Renal cortical epithelial cell (primary cell): ENCODE results near the gene LAMA3. TPM values are rescaled to one million over a fixed set of nuclear protein-coding genes. Genes with fewer than 3 reads are reported as not detected.
A peak's percentile ranks its signal among the peaks of the same experiment; 100 is the strongest.

Experiments
- DNase-seq: peaks from one replicate; pipeline ENCODE4 v3.0.0-alpha.2; 2011; ENCODE audit warnings: low read depth
- total RNA-seq: library from RNA; depleted of rRNA; stranded (reverse); fragments of >200 nt; gene quantifications from 2 replicates; pipeline ENCODE4 v1.2.3, GENCODE V29; 2014

Gene LAMA3
- total RNA-seq, 1 donor from 2014 or later: 70.9 TPM

DNA sequence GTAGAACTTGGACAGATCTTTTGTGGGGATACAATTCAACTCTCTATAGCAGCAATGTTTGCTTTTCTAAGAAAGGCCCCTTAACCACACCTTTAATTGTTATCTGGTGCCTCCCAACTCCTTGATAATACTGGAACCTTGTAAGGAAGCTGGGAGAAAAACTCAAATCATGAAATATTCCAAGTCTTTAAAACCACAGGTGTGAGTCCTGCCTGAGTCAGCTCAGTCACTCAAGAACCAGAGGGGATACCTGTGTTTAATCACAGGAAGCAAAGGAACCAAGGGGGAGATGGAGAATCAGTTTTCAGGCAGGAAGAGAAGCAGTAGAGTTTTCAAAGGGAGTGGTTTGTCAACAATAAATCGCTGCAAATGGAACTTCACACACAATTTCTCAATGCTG is 159.9 kb downstream of the LAMA3 start:
- no peak for DNase-seq

GRCh38 chr18:23850215-23850614 is 161.0 kb downstream of the LAMA3 start:
- no peak for DNase-seq

DNA sequence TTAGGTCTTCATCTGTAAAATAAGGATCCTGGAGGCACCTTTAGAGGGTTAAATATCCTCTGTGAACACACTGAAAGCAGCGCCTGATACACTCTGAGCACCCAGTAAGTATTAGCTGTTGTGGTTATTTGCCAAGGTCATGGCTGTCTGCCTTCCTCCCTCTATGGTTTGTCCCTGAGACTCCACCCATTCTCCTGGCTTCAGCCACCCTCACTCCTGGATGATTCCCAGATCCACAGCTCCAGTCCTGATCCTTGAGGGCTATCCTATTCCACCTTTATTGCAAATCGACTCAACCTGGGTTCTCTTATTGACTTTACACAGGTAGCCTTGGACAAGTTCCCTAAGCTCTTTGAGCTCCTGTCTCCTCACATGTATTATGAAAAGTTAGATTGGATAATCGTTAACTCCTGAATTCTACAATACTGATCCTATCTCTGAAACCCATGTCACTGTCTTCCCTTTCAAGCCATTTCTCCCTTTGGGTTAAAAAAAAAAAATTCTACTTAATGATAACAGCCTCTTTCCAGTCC is 162.3 kb downstream of the LAMA3 start:
- no peak for DNase-seq

DNA sequence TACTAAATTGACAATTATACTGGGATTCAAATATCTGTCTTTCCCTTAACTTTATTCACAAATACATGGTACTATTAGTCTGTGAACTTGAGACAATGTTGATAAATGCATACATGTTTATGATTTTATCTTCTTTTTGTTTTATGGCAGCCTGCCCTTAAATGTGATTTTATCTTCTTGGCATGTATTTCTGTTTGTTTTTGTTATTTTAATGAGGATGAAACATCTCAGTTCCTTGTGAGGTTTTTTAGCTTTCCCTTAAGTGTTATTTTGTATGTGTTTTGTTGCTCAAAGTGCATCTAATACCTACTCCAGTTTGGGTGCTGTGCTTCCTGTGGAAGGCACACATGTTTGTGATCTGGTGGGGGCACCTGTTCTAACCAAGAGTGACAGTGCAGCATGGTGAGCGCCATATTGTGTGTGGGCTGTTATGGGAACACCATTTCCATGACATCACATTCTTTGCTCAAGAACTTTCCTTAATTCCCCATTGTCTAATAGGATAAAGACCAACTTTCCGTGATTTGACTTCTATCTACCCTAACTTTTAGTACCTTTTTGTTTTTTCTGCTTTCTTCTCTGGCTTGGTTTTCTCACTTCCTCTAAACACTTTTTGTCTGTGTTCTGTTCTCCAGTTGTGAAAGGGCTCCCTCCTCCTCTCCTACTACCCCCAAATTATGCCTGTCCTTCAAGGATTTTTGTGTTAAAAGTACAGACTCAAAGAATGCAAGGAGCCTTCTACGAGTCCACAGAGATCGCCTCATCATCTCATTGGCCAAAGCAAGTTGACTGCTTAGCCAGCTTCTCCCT is 163.2 kb downstream of the LAMA3 start:
- DNase-seq: no peak

DNA sequence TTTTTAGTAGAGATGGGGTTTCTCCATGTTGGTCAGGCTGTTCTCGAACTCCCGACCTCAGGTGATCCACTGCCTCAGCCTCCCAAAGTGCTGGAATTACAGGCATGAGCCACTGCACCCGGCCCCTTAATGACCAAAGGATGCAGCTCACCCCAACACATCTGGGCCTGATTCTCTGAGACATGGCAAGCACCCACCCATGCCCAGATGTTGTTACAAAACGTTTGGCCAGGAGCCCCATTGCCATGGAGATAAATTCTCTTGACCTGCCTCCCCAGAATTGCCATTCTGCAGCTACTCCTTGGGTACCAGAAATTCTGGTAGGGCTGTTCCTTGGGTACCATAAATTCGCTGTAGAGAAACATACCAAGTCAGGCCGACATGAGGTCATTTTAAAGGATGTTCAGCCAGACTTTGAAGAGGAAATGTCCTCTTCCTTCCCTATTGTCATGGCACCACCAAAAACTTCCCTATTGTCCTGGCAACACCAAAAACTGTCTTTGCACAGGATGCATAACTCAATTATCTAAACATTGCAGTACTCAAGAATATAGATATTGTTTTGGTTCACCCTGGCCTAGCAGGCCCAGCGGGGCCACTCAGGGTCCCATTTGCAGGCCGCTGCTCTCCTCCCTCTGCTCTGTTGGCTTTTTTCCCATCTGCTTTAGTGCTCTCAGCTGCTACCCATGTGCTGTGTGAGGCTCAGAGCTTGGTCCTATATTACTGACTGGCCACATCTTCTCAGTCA is 164.4 kb downstream of the LAMA3 start:
- no peak for DNase-seq

GRCh38 chr18:23855721-23856120 is 166.5 kb downstream of the LAMA3 start:
- no peak for DNase-seq

DNA sequence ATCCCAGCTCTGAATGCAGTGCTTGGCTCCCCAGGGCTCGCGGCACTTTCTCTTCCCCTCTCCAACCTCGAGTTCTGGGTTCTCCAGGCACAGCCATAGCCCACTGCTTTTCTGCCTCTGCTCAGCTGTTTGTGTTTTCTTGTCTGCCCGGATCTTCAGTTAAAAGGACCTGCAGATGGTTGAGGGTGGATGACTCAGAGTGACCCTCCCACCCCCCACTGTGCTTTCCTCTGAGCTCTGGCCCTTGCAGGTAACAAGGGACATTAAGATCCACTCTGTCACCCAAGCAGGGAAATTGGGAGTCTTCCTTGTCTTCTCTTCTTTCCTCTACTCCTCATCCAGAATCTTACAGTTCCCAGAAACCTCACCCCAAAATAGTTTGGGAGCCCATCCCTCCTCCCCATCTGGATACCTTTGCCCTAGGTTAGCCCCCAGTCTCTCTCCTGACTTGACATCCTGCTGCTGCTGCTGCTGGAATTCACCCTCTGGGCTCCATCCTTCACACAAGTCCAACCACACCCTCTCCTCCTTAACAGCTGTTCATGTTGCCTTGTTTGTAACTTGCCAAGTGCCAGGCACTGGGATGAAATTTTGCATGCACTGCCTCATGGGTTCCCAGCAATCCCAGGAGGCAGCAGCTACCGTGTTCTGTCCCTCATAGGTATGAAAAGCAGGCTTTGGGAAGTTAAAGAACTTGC is 167.4 kb downstream of the LAMA3 start:
- peak; percentile 53 for DNase-seq

DNA sequence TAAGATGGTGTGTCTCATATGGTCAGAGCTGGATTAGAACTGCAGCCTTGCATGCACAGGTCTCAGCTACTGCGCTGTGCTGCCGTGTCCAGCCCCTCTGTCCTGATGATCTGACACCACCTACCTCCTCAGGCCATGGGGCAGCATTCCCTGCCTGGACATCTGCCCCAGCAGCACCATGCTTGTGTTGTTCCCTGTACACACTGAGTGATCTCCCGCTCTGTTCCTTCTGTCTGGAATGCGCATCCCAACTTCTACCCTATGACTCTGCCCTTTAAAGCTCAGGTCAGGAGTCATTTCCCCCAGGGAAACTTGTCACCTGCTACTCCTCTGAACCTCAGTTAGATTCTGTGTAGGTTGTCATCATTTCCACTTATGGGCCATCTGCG is 167.9 kb downstream of the LAMA3 start:
- DNase-seq: no peak

DNA sequence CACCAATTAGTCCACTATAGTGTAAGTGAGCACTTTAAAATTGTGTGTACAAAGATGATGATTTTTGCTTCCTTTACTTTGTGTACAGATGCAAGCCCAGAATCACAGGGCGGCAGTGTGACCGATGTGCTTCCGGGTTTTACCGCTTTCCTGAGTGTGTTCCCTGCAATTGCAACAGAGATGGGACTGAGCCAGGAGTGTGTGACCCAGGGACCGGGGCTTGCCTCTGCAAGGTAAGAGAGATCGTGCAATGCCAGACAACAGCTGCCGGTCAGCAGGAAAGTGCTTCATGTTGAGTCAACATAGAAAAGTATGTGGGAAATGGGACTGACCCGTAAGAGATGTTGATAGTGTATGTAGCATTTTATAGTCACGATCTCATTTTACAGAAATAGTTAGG is 168.5 kb downstream of the LAMA3 start:
- DNase-seq: peak; percentile 47

- peak; percentile 23 for DNase-seq
These were observed 170.4 kb downstream of the LAMA3 start for GRCh38 chr18:23859466-23860336.

DNA sequence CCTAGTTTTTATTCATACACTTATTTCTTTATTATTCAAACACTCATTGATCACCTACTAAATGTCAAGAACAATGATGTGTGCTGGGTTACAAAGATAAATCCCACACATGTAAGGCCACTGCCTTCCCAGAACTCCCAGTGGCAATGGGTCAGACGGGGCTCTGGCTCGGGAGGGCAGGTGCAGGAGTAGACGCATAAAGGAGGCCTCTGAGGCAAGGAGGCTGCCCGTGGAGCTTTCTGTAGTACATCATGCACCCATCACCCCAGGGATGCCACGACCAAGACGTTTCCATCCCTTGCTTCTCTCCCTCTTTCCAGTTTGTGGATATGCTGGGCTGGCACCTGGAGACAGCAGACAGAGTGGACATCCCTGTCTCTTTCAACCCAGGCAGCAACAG is 172.1 kb downstream of the LAMA3 start:
- DNase-seq: no peak

GRCh38 chr18:23861805-23862470 is 172.7 kb downstream of the LAMA3 start:
- peak; percentile 91 for DNase-seq

GRCh38 chr18:23864624-23865023 is 175.4 kb downstream of the LAMA3 start:
- no peak for DNase-seq

DNA sequence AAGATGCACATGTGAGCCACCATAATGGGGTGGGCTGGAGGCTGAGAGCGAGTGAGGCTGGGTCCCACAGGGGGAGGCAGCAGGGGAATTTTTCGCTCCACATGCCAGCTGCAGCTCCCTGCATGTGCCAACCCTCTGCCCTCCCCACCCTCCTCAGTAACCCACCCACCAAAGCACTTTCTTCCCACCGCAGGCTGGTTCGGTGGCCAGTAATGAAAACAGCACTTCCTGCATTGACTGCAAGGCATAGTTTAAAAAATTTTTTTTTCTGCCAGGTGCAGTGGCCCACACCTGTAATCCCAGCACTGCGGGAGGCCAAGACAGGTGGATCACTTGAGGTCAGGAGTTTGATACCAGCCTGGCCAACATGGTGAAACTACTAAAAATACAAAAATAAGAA is 177.8 kb downstream of the LAMA3 start:
- DNase-seq: no peak

- DNase-seq: peak; percentile 78
These were observed 179.0 kb downstream of the LAMA3 start for GRCh38 chr18:23868136-23868785.

GRCh38 chr18:23870676-23871380 is 181.6 kb downstream of the LAMA3 start:
- no peak for DNase-seq

GRCh38 chr18:23871410-23871809 is 182.2 kb downstream of the LAMA3 start:
- DNase-seq: peak; percentile 16

GRCh38 chr18:23872701-23873550 is 183.7 kb downstream of the LAMA3 start:
- DNase-seq: peak; percentile 57
